OCI-LY7 (cell line): ENCODE data around the gene PCDHA12. TPM values are rescaled to one million over a fixed set of nuclear protein-coding genes. Genes with fewer than 3 reads are reported as not detected.
"Not testable (repeated sequence)": the region's sequence is repeated elsewhere in the genome, so short reads cannot be mapped to it uniquely, and the experiment has no call there.

ENCODE experiments used
- BruUV-seq: library from RNA; stranded (reverse); fragments of 400-500 nt; replicated peaks from 2 replicates; lab custom pipeline; 2021; lab: Mats Ljungman, UMichigan
- CTCF ChIA-PET: fragments of 300-600 bp; sonication (Branson Sonifier 250); formaldehyde crosslinking; loops from one replicate; lab custom pipeline; 2022; ENCODE audit warnings: antibody characterized with exemption; ENCODE audit not compliant: unreplicated experiment; lab: Charles Lee
- POLR2A ChIA-PET: fragments of 300-600 bp; sonication (Branson Sonifier 250); formaldehyde crosslinking; loops from one replicate; lab custom pipeline; 2022; ENCODE audit warnings: antibody characterized with exemption; lab: Charles Lee
- DNase-seq: peaks from one replicate; pipeline ENCODE4 v3.0.0-alpha.2; 2015; ENCODE audit warnings: low spot score
- H2AFZ ChIP-seq: fragments of 200-600 bp; sonication (generic), shearing (Covaris generic); 2 replicates; pipeline ENCODE4 v1.6.1; 2014; ENCODE audit warnings: mild to moderate bottlenecking, antibody characterized with exemption, low read length, moderate library complexity
- H3K27ac ChIP-seq: fragments of 200-600 bp; sonication (generic); 2 replicates; pipeline ENCODE4 v1.5.1; 2014; ENCODE audit warnings: mixed run types, low read depth, mild to moderate bottlenecking, moderate library complexity, low read length, inconsistent platforms; ENCODE audit not compliant: poor library complexity, severe bottlenecking
- H3K36me3 ChIP-seq: fragments of 200-600 bp; sonication (generic); 2 replicates; pipeline ENCODE4 v1.6.1; 2014; ENCODE audit warnings: mild to moderate bottlenecking, antibody characterized with exemption, low read length, moderate library complexity, mixed read lengths; ENCODE audit not compliant: insufficient read depth
- H3K4me1 ChIP-seq: fragments of 200-600 bp; sonication (generic); 2 replicates; pipeline ENCODE4 v1.5.1; 2014; ENCODE audit warnings: mild to moderate bottlenecking, low read length; ENCODE audit not compliant: insufficient read depth, poor library complexity, severe bottlenecking
- H3K4me2 ChIP-seq: fragments of 200-600 bp; sonication (generic); 2 replicates; pipeline ENCODE4 v1.6.1; 2014; ENCODE audit warnings: mild to moderate bottlenecking, low read length
- H3K4me3 ChIP-seq: fragments of 200-600 bp; sonication (generic); 2 replicates; pipeline ENCODE4 v1.5.1; 2014; ENCODE audit warnings: mild to moderate bottlenecking, low read depth, low read length; ENCODE audit not compliant: poor library complexity, severe bottlenecking
- H3K79me2 ChIP-seq: fragments of 200-600 bp; sonication (generic); 2 replicates; pipeline ENCODE4 v1.6.1; 2016; ENCODE audit warnings: low read depth, mild to moderate bottlenecking, low read length, moderate library complexity, mixed read lengths; ENCODE audit not compliant: insufficient read depth
- H3K9me2 ChIP-seq: fragments of 200-600 bp; sonication (generic); 2 replicates; pipeline ENCODE4 v1.6.1; 2016; ENCODE audit warnings: mild to moderate bottlenecking, low read length, mixed read lengths; ENCODE audit not compliant: insufficient read depth
- H3K9me3 ChIP-seq: fragments of 200-600 bp; sonication (generic); 2 replicates; pipeline ENCODE4 v1.6.1; 2014; ENCODE audit warnings: mild to moderate bottlenecking, mixed run types, low read length, mixed read lengths
- H4K20me1 ChIP-seq: fragments of 200-600 bp; sonication (generic); 2 replicates; pipeline ENCODE4 v1.6.1; 2014; ENCODE audit warnings: mild to moderate bottlenecking, antibody characterized with exemption, low read length, moderate library complexity, mixed read lengths; ENCODE audit not compliant: insufficient read depth
- CTCF ChIP-seq: fragments of 200-600 bp; sonication (generic); conservative IDR thresholded peaks from 2 replicates; pipeline ENCODE4 v1.5.1; 2014; ENCODE audit warnings: mild to moderate bottlenecking, antibody characterized with exemption, low read length, moderate library complexity, mixed read lengths
- EZH2phosphoT487 ChIP-seq: fragments of 200-600 bp; sonication (generic); IDR thresholded peaks from 2 replicates; pipeline ENCODE4 v1.6.1; 2018; ENCODE audit warnings: low read depth, borderline replicate concordance, mild to moderate bottlenecking, mixed run types, antibody characterized with exemption, low read length, moderate library complexity, mixed read lengths
- intact Hi-C: fragments of 100-400 bp; cut with micrococcal nuclease; formaldehyde crosslinking; loops from one replicate; pipeline ENCODE4 v1.10.0; 2022; ENCODE audit not compliant: unreplicated experiment
- total RNA-seq, 2 experiments: library from RNA; depleted of rRNA in 1 of 2; stranded (reverse); fragments of >200 nt in 1 of 2; shearing (Covaris generic) in 1 of 2; gene quantifications; 2 replicates each; pipeline ENCODE4 v1.2.3, GENCODE V29; 2014 to 2022

Gene PCDHA12
- total RNA-seq, 2 experiments from 2014 or later, result not detected

GRCh38 chr5:140870221-140871201 is 4.6 kb upstream of the PCDHA12 start:
- Histone ChIP-seq H3K4me2 (no peak overlapping the region), H2AFZ (no peak overlapping the region), H3K27ac (no peak overlapping the region), H3K4me3 (no peak overlapping the region), H3K79me2 (no peaks in the 10 kb centered on the region), H3K9me2 (no peaks in the 10 kb centered on the region), H4K20me1 (no peaks in the 10 kb centered on the region), H3K4me1 (no peaks in the 10 kb centered on the region), H3K9me3 (no peaks in the 10 kb centered on the region), H3K36me3 (no peaks in the 10 kb centered on the region)
- TF ChIP-seq EZH2phosphoT487 (no peak), CTCF (no peak)
- no TSS peak for BruUV-seq
- ChIA-PET POLR2A (no interaction called here), CTCF (no interaction called here)
- intact Hi-C loops, result no loop called here
- DNase-seq, result no peak

- H3K4me3 ChIP-seq, H3K27ac ChIP-seq, H2AFZ ChIP-seq, DNase-seq, CTCF ChIA-PET, H4K20me1 ChIP-seq, BruUV-seq, H3K79me2 ChIP-seq, H3K9me3 ChIP-seq, H3K4me2 ChIP-seq, H3K4me1 ChIP-seq, H3K36me3 ChIP-seq, H3K9me2 ChIP-seq, POLR2A ChIA-PET, intact Hi-C loops: not testable (repeated sequence)
Observed at GRCh38 chr5:140876541-140877261, 1.6 kb downstream of the PCDHA12 start.

GRCh38 chr5:140877262-140877581 is 2.1 kb downstream of the PCDHA12 start:
- POLR2A ChIA-PET, result no interaction called here
- CTCF ChIA-PET, result no interaction called here
- H3K36me3 ChIP-seq, result no peaks in the 10 kb centered on the region
- DNase-seq, result no peak
- H4K20me1 ChIP-seq, result no peaks in the 10 kb centered on the region
- H3K4me3 ChIP-seq, result no peak overlapping the region
- H3K4me1 ChIP-seq, result no peaks in the 10 kb centered on the region
- no peaks in the 10 kb centered on the region for H3K79me2 ChIP-seq
- H3K27ac ChIP-seq, result no peak overlapping the region
- TF ChIP-seq EZH2phosphoT487, result no peak
- no peak for TF ChIP-seq CTCF
- H2AFZ ChIP-seq, result no peak overlapping the region
- BruUV-seq, result no TSS peak
- no peaks in the 10 kb centered on the region for H3K9me2 ChIP-seq
- no peaks in the 10 kb centered on the region for H3K9me3 ChIP-seq
- intact Hi-C loops, result no loop called here
- H3K4me2 ChIP-seq, result no peak overlapping the region
